Activated naive CD4-positive, alpha-beta T cell treated with anti-CD3 and anti-CD28 coated beads for 36 hours (primary cell): ENCODE measurements around the gene UBE2F. TPM values are rescaled to one million over a fixed set of nuclear protein-coding genes. Genes with fewer than 3 reads are reported as not detected.

Experiments used
- CTCF ChIA-PET: fragments of 350-600 bp; sonication (Branson Sonifier 250); formaldehyde crosslinking; loops from one replicate; lab custom pipeline; 2021; ENCODE audit warnings: antibody characterized with exemption; lab: Charles Lee
- DNase-seq: peaks from one replicate; pipeline ENCODE4 v3.0.0-alpha.2; 2020
- H3K27ac Mint-ChIP-seq: one replicate; pipeline ENCODE4 v1.8.0; 2021; ENCODE audit warnings: mild to moderate bottlenecking, mixed read lengths
- H3K27me3 Mint-ChIP-seq: one replicate; pipeline ENCODE4 v1.8.0; 2021; ENCODE audit warnings: low read depth, mixed read lengths
- H3K36me3 Mint-ChIP-seq: one replicate; pipeline ENCODE4 v1.8.0; 2021; ENCODE audit warnings: low read depth, mixed read lengths
- H3K4me1 Mint-ChIP-seq: one replicate; pipeline ENCODE4 v1.8.0; 2021; ENCODE audit warnings: low read depth, mixed read lengths
- H3K4me3 Mint-ChIP-seq: one replicate; pipeline ENCODE4 v1.8.0; 2021; ENCODE audit warnings: mild to moderate bottlenecking, moderate library complexity, mixed read lengths
- H3K9me3 Mint-ChIP-seq: one replicate; pipeline ENCODE4 v1.8.0; 2021; ENCODE audit warnings: mixed read lengths
- intact Hi-C: fragments of 100-400 bp; cut with micrococcal nuclease; formaldehyde crosslinking; loops from one replicate; pipeline ENCODE4 v1.15.1; 2023
- total RNA-seq, 2 experiments: library from RNA; stranded (reverse); gene quantifications; one replicate each; pipeline ENCODE4 v1.2.3, GENCODE V29; 2021

Gene UBE2F
- total RNA-seq, 2 experiments from 2014 or later = 43.4 to 45.5 TPM

GRCh38 chr2:238007924-238008323 is 41.1 kb downstream of the UBE2F start:
- H3K4me3 Mint-ChIP-seq = no peak overlapping the region
- DNase-seq = no peak
- H3K9me3 Mint-ChIP-seq = no peaks in the 10 kb centered on the region
- H3K36me3 Mint-ChIP-seq = peaks cover 11% of the 10 kb centered on the region
- no peaks in the 10 kb centered on the region for H3K27me3 Mint-ChIP-seq
- CTCF ChIA-PET = no interaction called here
- H3K27ac Mint-ChIP-seq = no peak overlapping the region
- H3K4me1 Mint-ChIP-seq = peaks cover 59% of the 10 kb centered on the region
- intact Hi-C loops = loop anchor here (5.0 kb wide), 1 partner anchor 86 kb away; no protein-coding TSS in a partner anchor

GRCh38 chr2:238009563-238009962 is 42.7 kb downstream of the UBE2F start:
- DNase-seq = no peak
- peaks cover 11% of the 10 kb centered on the region for H3K36me3 Mint-ChIP-seq
- CTCF ChIA-PET = no interaction called here
- H3K27ac Mint-ChIP-seq = no peak overlapping the region
- H3K4me3 Mint-ChIP-seq = peak overlapping the region; percentile 33
- H3K4me1 Mint-ChIP-seq = peaks cover 44% of the 10 kb centered on the region
- H3K9me3 Mint-ChIP-seq = no peaks in the 10 kb centered on the region
- intact Hi-C loops = loop anchor here (5.0 kb wide), 1 partner anchor 87 kb away; no protein-coding TSS in a partner anchor
- H3K27me3 Mint-ChIP-seq = no peaks in the 10 kb centered on the region

DNA sequence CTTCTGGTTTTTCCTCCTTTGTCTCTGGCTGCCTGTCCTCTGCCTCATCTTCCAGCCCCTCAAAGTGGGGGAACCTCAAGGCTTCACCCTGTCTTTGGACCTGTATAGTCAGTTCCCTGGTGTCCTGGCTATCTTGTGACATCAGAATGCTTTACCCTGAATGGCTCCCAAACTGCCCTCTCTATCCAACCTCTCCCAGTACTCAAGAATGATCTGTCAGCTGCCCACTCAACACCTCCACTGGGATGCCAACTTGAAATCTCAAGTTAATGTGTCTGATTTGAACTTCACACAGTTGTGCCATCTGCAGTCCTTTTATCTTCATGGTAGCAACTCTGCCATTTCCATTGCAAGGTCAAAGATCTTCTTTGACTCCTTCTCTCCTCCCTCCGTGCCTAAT is 43.8 kb downstream of the UBE2F start:
- no peak overlapping the region for H3K4me3 Mint-ChIP-seq
- CTCF ChIA-PET = no interaction called here

GRCh38 chr2:238013806-238014205 is 47.0 kb downstream of the UBE2F start:
- Mint-ChIP-seq H3K36me3 (peaks cover 5% of the 10 kb centered on the region), H3K4me1 (peaks cover 15% of the 10 kb centered on the region), H3K9me3 (no peaks in the 10 kb centered on the region), H3K4me3 (no peak overlapping the region), H3K27me3 (no peaks in the 10 kb centered on the region), H3K27ac (no peak overlapping the region)
- intact Hi-C loops = no loop called here
- CTCF ChIA-PET = no interaction called here
- no peak for DNase-seq

More for the DNA sequence above, 43.8 kb downstream of the UBE2F start:
- intact Hi-C loops = no loop called here
- Mint-ChIP-seq H3K27me3 (no peaks in the 10 kb centered on the region), H3K36me3 (peaks cover 11% of the 10 kb centered on the region), H3K4me1 (peaks cover 36% of the 10 kb centered on the region), H3K27ac (peak overlapping the region; percentile 13), H3K9me3 (no peaks in the 10 kb centered on the region)
- DNase-seq = no peak

DNA sequence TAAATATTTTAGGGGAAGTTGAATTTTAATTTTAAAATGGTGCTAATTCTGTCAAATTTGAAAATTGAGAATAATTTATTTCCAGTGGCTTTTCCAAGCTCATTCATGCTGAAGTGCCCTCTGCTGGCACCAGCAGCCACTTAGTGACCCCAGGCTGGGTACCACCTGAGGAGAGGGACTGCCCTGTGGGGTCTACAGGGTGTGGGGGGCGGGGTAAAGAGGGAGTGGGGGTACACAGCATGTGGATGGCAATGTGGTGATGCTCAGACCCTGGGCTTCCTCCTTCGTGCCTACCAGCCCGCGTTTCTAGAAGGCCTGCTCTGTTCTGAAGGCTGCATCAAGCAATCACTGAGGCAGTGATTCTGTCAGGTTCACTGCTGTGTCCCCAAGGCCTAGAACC is 48.9 kb downstream of the UBE2F start:
- Mint-ChIP-seq H3K36me3 (peaks cover 8% of the 10 kb centered on the region), H3K27ac (no peak overlapping the region), H3K9me3 (no peaks in the 10 kb centered on the region), H3K4me3 (no peak overlapping the region), H3K4me1 (peaks cover 2% of the 10 kb centered on the region), H3K27me3 (no peaks in the 10 kb centered on the region)
- intact Hi-C loops = loop anchor here (1.0 kb wide), 2 partner anchors 47 to 157 kb away; no protein-coding TSS in a partner anchor
- DNase-seq = no peak
- CTCF ChIA-PET = interaction anchor here (1.1 kb wide), 1 partner anchor 48 kb away, joined by 3 read pairs; no protein-coding TSS in a partner anchor

DNA sequence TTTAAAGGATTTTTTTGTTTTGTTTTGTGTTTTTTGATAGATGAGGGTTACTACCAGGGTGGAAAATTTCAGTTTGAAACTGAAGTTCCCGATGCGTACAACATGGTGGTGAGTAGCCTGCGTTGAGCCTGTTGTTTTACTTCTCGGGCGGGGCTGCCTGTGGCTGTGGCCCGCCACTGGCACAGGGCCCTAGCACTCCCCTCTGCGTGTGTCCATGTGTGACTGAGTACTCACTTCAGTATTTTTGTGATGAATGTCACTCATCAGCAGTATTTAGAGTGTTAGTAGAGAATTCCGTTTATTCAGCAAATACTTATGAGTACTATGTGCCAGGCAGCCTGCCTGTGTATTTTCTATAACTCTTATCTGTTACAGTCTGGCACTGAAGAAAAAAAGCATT is 49.7 kb downstream of the UBE2F start:
- no peaks in the 10 kb centered on the region for H3K9me3 Mint-ChIP-seq
- no peak overlapping the region for H3K4me3 Mint-ChIP-seq
- CTCF ChIA-PET = no interaction called here
- intact Hi-C loops = loop anchor here (1.0 kb wide), 1 partner anchor 158 kb away; no protein-coding TSS in a partner anchor
- peaks cover 8% of the 10 kb centered on the region for H3K36me3 Mint-ChIP-seq
- DNase-seq = no peak
- H3K27me3 Mint-ChIP-seq = no peaks in the 10 kb centered on the region
- H3K27ac Mint-ChIP-seq = no peak overlapping the region
- no peaks in the 10 kb centered on the region for H3K4me1 Mint-ChIP-seq

DNA sequence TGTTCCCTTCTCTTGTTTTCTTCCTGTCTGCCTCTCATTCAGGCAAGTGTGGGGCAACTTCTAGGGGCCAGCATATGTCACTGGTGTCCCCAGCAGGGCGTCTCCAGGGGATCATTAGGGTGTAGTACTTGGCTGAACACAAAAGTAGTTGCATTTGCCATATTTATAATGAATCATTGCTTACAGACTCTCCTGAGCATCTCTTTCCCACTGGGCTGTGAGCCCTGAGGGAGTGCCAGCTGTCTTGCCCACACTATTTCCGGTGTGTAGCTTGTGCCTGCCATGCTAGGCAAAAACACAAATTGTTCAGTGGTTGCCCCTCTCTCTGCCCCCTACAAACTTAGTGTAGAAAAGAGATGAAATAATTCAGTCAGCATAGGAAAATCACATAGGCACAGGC is 53.1 kb downstream of the UBE2F start:
- H3K27me3 Mint-ChIP-seq = no peaks in the 10 kb centered on the region
- CTCF ChIA-PET = interaction anchor here (0.7 to 1.2 kb wide), 2 partner anchors 9 to 23 kb away, joined by 3 to 4 read pairs; no protein-coding TSS in a partner anchor
- peaks cover 7% of the 10 kb centered on the region for H3K36me3 Mint-ChIP-seq
- no peak for DNase-seq
- peaks cover 4% of the 10 kb centered on the region for H3K4me1 Mint-ChIP-seq
- H3K27ac Mint-ChIP-seq = no peak overlapping the region
- no peaks in the 10 kb centered on the region for H3K9me3 Mint-ChIP-seq
- H3K4me3 Mint-ChIP-seq = no peak overlapping the region
- intact Hi-C loops = no loop called here

- no peaks in the 10 kb centered on the region for H3K27me3 Mint-ChIP-seq
- H3K4me3 Mint-ChIP-seq = no peak overlapping the region
- H3K36me3 Mint-ChIP-seq = peaks cover 14% of the 10 kb centered on the region
- no peak overlapping the region for H3K27ac Mint-ChIP-seq
- no peak for DNase-seq
- H3K4me1 Mint-ChIP-seq = peaks cover 11% of the 10 kb centered on the region
- CTCF ChIA-PET = no interaction called here
- H3K9me3 Mint-ChIP-seq = no peaks in the 10 kb centered on the region
- intact Hi-C loops = no loop called here
These were observed 54.0 kb downstream of the UBE2F start for GRCh38 chr2:238020816-238021215.

DNA sequence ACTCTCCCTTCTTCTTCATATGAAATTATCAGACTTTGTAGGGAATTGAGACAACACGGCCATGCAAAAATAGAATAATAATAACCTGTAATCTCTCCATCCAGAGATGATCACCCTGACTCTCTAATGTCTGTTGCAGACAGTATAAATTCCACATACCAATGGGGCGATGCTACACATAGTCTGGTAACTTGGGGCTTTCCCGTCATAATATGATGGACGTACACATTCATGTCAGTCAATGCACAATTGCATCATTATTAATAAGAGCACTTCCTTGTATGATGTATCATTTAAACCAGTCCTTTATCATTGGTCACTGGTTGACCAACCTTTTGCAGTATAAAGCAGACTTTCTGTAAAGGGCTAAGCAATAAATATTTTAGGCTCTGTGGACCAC is 54.5 kb downstream of the UBE2F start:
- no peaks in the 10 kb centered on the region for H3K27me3 Mint-ChIP-seq
- DNase-seq = no peak
- peaks cover 16% of the 10 kb centered on the region for H3K36me3 Mint-ChIP-seq
- intact Hi-C loops = no loop called here
- H3K4me3 Mint-ChIP-seq = no peak overlapping the region
- H3K9me3 Mint-ChIP-seq = no peaks in the 10 kb centered on the region
- CTCF ChIA-PET = no interaction called here
- H3K27ac Mint-ChIP-seq = no peak overlapping the region
- peaks cover 12% of the 10 kb centered on the region for H3K4me1 Mint-ChIP-seq

DNA sequence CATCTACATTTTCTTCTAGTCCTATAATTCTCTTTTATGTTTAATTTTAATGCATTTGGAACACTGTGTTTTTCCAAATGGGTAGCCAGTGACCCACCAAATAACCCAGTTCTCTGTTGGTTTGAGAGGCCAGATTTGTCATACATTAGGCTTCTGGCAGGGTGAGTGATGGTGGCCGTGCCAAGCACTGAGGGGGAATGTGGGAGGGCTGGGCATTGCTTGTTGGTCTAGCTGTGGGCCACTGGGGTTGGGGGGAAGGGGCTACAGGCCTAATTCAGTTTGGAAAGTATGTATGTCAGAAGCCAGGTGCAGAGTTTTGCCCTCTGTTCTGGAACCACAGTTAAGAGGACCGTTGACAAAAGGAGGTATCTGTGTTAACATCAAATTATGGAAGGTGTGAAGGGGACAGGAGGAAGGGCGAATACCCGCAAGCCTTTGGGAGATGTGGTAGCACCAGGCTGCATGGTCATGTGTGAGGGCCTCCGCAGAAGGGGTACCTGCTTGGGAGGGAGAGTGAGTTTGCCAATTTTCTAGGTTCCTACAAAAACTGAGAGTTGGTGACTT is 55.9 kb downstream of the UBE2F start:
- H3K4me3 Mint-ChIP-seq = no peak overlapping the region
- peaks cover 12% of the 10 kb centered on the region for H3K4me1 Mint-ChIP-seq
- CTCF ChIA-PET = no interaction called here
- no peak for DNase-seq
- no peaks in the 10 kb centered on the region for H3K27me3 Mint-ChIP-seq
- peaks cover 23% of the 10 kb centered on the region for H3K36me3 Mint-ChIP-seq
- no peaks in the 10 kb centered on the region for H3K9me3 Mint-ChIP-seq
- intact Hi-C loops = loop anchor here (1.0 kb wide), 1 partner anchor 32 kb away; no protein-coding TSS in a partner anchor
- no peak overlapping the region for H3K27ac Mint-ChIP-seq

DNA sequence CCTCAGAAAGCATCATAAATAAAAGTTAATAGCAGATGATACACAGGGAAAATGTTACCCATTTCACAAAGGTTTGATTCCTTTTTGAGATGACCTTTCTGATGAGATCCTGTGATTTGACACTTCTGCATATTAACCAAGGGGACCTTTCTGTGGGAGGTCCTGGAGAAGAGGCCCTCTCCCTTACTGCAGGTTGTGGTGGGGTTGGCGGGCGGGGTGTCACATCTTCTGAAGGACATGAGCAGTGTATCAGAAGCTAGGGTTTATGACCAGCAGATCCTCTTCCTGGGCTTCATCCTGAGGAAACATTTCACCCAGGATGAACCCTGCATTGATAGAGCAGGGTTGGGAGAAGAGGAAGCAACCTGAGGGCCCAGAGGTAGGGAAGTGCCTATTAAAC is 56.8 kb downstream of the UBE2F start:
- H3K4me1 Mint-ChIP-seq = peaks cover 12% of the 10 kb centered on the region
- peaks cover 23% of the 10 kb centered on the region for H3K36me3 Mint-ChIP-seq

GRCh38 chr2:238024986-238025385 is 58.2 kb downstream of the UBE2F start:
- intact Hi-C loops = no loop called here
- Mint-ChIP-seq H3K27ac (no peak overlapping the region), H3K36me3 (peaks cover 22% of the 10 kb centered on the region), H3K27me3 (no peaks in the 10 kb centered on the region), H3K4me1 (peaks cover 12% of the 10 kb centered on the region), H3K4me3 (no peak overlapping the region), H3K9me3 (no peaks in the 10 kb centered on the region)
- CTCF ChIA-PET = no interaction called here
- DNase-seq = peak; percentile 75

More for the DNA sequence above, 56.8 kb downstream of the UBE2F start:
- Mint-ChIP-seq H3K27ac (no peak overlapping the region), H3K4me3 (no peak overlapping the region), H3K9me3 (no peaks in the 10 kb centered on the region), H3K27me3 (no peaks in the 10 kb centered on the region)
- CTCF ChIA-PET = no interaction called here
- no peak for DNase-seq
- intact Hi-C loops = loop anchor here (1.0 kb wide), 1 partner anchor 33 kb away; no protein-coding TSS in a partner anchor

- Mint-ChIP-seq H3K27me3 (no peaks in the 10 kb centered on the region), H3K4me1 (peaks cover 12% of the 10 kb centered on the region), H3K27ac (no peak overlapping the region), H3K9me3 (no peaks in the 10 kb centered on the region), H3K4me3 (no peak overlapping the region), H3K36me3 (peaks cover 27% of the 10 kb centered on the region)
- intact Hi-C loops = no loop called here
- CTCF ChIA-PET = no interaction called here
- no peak for DNase-seq
These were observed 59.0 kb downstream of the UBE2F start for GRCh38 chr2:238025741-238026360.
